NB4 (cell line): ENCODE results near the gene GMDS.

Experiments used
- CTCF ChIP-seq: IDR thresholded peaks from one replicate; pipeline ENCODE4 v1.5.1; 2012; ENCODE audit warnings: low read depth, low read length
- MAX ChIP-seq: IDR thresholded peaks from 2 replicates; pipeline ENCODE4 v1.6.1; 2011; ENCODE audit warnings: low read depth, low read length
- MYC ChIP-seq: IDR thresholded peaks from 2 replicates; pipeline ENCODE4 v1.6.1; 2011; ENCODE audit warnings: low read depth, low read length
- POLR2A ChIP-seq: IDR thresholded peaks from 2 replicates; pipeline ENCODE4 v1.6.1; 2011; ENCODE audit warnings: mild to moderate bottlenecking; ENCODE audit not compliant: insufficient read length; ENCODE audit errors: extremely low read depth

- TF ChIP-seq MAX (no peak), POLR2A (no peak), CTCF (no peak), MYC (no peak)
These were observed 257.8 kb downstream of the GMDS start for GRCh38 chr6:1987640-1988039.
